Measurements from ENCODE around the gene DDX51.

Gene DDX51

GRCh38 chr12:132143336-132144071 is 615 bp downstream of the DDX51 start:
- Histone ChIP-seq H3K27me3 (ENCODE audit: insufficient read depth, low read depth, severe bottlenecking) (no peaks in the 10 kb centered on the region), H3K9me3 (ENCODE audit: severe bottlenecking) (peaks cover 3% of the 10 kb centered on the region), H3K27ac (peak overlapping the region; percentile 36; the same call in 1 of the 2 replicates)

GRCh38 chr12:132142679-132143335 is 1.3 kb downstream of the DDX51 start:
- no peak for TF ChIP-seq CTCF (IDR thresholded peaks at IDR 0.05; ENCODE audit: low read depth, low read length)
- no peaks in the 10 kb centered on the region for H3K27me3 ChIP-seq (ENCODE audit: insufficient read depth, low read depth, severe bottlenecking)
- H3K36me3 ChIP-seq: peaks cover 73% of the 10 kb centered on the region
- no peak overlapping the region for H3K27ac ChIP-seq
- H3K4me3 ChIP-seq (ENCODE audit: low read depth, low read length): peak overlapping the region; percentile 76
- no peak for DNase-seq
- no peaks in the 10 kb centered on the region for H3K9me3 ChIP-seq (ENCODE audit: severe bottlenecking)

More at GRCh38 chr12:132143336-132144071, 615 bp downstream of the DDX51 start:
- peaks cover 76% of the 10 kb centered on the region for H3K36me3 ChIP-seq
- DNase-seq: no peak
- no peak for TF ChIP-seq CTCF (IDR thresholded peaks at IDR 0.05; ENCODE audit: low read depth, low read length)
- peak overlapping the region; percentile 76 for H3K4me3 ChIP-seq (ENCODE audit: low read depth, low read length)

GRCh38 chr12:132141976-132142678 is 2.0 kb downstream of the DDX51 start:
- H3K36me3 ChIP-seq: peaks cover 66% of the 10 kb centered on the region

GRCh38 chr12:132140918-132141841 is 2.9 kb downstream of the DDX51 start:
- Histone ChIP-seq H3K27me3 (ENCODE audit: insufficient read depth, low read depth, severe bottlenecking) (no peaks in the 10 kb centered on the region), H3K9me3 (ENCODE audit: severe bottlenecking) (no peaks in the 10 kb centered on the region), H3K27ac (no peak overlapping the region), H3K4me3 (ENCODE audit: low read depth, low read length) (no peak overlapping the region), H3K36me3 (peaks cover 57% of the 10 kb centered on the region)
- no peak for TF ChIP-seq CTCF (IDR thresholded peaks at IDR 0.05; ENCODE audit: low read depth, low read length)
- no peak for DNase-seq

More at GRCh38 chr12:132141976-132142678, 2.0 kb downstream of the DDX51 start:
- H3K27ac ChIP-seq: no peak overlapping the region
- no peak for DNase-seq
- no peaks in the 10 kb centered on the region for H3K27me3 ChIP-seq (ENCODE audit: insufficient read depth, low read depth, severe bottlenecking)
- H3K4me3 ChIP-seq (ENCODE audit: low read depth, low read length): no peak overlapping the region
- no peak for TF ChIP-seq CTCF (IDR thresholded peaks at IDR 0.05; ENCODE audit: low read depth, low read length)
- H3K9me3 ChIP-seq (ENCODE audit: severe bottlenecking): no peaks in the 10 kb centered on the region

GRCh38 chr12:132140501-132140900 is 3.6 kb downstream of the DDX51 start:
- Histone ChIP-seq H3K9me3 (ENCODE audit: severe bottlenecking) (no peaks in the 10 kb centered on the region), H3K27me3 (ENCODE audit: insufficient read depth, low read depth, severe bottlenecking) (no peaks in the 10 kb centered on the region), H3K36me3 (peaks cover 50% of the 10 kb centered on the region), H3K27ac (no peak overlapping the region), H3K4me3 (ENCODE audit: low read depth, low read length) (no peak overlapping the region)
- no peak for DNase-seq
- TF ChIP-seq CTCF (IDR thresholded peaks at IDR 0.05; ENCODE audit: low read depth, low read length): no peak
